Endothelial cell of umbilical vein (primary cell): ENCODE data around the gene SCTR.

ENCODE experiments used
- CTCF ChIP-seq, 2 donors: IDR thresholded peaks; 1 replicate in 1 of 2; 2 replicates in 1 of 2; pipeline ENCODE4 v1.5.1; 2011; ENCODE audit warnings: low read length in 2 of 2, mild to moderate bottlenecking in 2 of 2, moderate library complexity in 2 of 2, control low read depth in 1 of 2, inconsistent platforms in 1 of 2, low read depth in 1 of 2; ENCODE audit not compliant: insufficient read depth in 1 of 2; ENCODE audit errors: extremely low read depth in 1 of 2
- EZH2 ChIP-seq: IDR thresholded peaks from 2 replicates; pipeline ENCODE4 v1.6.1; 2012; ENCODE audit warnings: borderline replicate concordance, low read depth, mild to moderate bottlenecking, moderate library complexity, low read length, inconsistent platforms; ENCODE audit not compliant: severe bottlenecking
- POLR2A ChIP-seq: IDR thresholded peaks from 2 replicates; pipeline ENCODE4 v1.6.1; 2012; ENCODE audit warnings: low read depth, mild to moderate bottlenecking, control low read depth, low read length
- POLR2AphosphoS5 ChIP-seq: IDR thresholded peaks from 2 replicates; pipeline ENCODE4 v1.6.1; 2012; ENCODE audit warnings: low read depth, mild to moderate bottlenecking, control low read depth, low read length, moderate library complexity; ENCODE audit not compliant: insufficient read depth

- TF ChIP-seq POLR2AphosphoS5, result no peak
- TF ChIP-seq EZH2, result no peak
- TF ChIP-seq POLR2A, result no peak
- TF ChIP-seq CTCF (IDR thresholded peaks at IDR 0.05; ENCODE audit: extremely low read depth in 1 of 2, insufficient read depth in 1 of 2, low read depth in 1 of 2, low read length in 2 of 2), result no peak
Observed at GRCh38 chr2:119541476-119541875, 17.2 kb upstream of the SCTR start.
